ENCODE measurements around the gene HSD11B2. TPM values are rescaled to one million over a fixed set of nuclear protein-coding genes. Genes with fewer than 3 reads are reported as not detected.

The HSD11B2 gene
- total and polyA plus RNA-seq, 2 of the 8 experiments (the other 6 are each of a cell fraction or from before 2014, with no cell fraction given), result 28.7 to 32.9 TPM

GRCh38 chr16:67486805-67487204 lies 55.9 kb downstream of the HSD11B2 start:
- no peak overlapping the region for H2BK15ac ChIP-seq (ENCODE audit: low read length)
- H3K79me1 ChIP-seq (ENCODE audit: low read depth, low read length), result no peaks in the 10 kb centered on the region
- H2BK20ac ChIP-seq (ENCODE audit: low read length), result no peak overlapping the region
- H3K4me3 ChIP-seq (ENCODE audit: extremely low read depth in 1 of 4, insufficient read depth in 2 of 4, low read depth in 3 of 4, low read length in 4 of 4), result no peak overlapping the region
- no peak overlapping the region for H2AFZ ChIP-seq (ENCODE audit: low read length)
- peaks cover 5 to 7% of the 10 kb centered on the region in 2 experiments; a peak in 1 of 4 replicates for H3K9me3 ChIP-seq (ENCODE audit: insufficient read depth in 2 of 2, low read depth in 1 of 2, low read length in 1 of 2)
- H2BK5ac ChIP-seq (ENCODE audit: low read depth, low read length), result no peak overlapping the region
- no peak overlapping the region for H2BK120ac ChIP-seq (replicated peaks; ENCODE audit: low read depth, low read length)
- no peak overlapping the region; the same call in 1 of the 2 replicates for H4K8ac ChIP-seq (ENCODE audit: extremely low read depth, insufficient read depth, low read length)
- FAIRE-seq (no peak), DNase-seq (ENCODE audit: low read depth in 1 of 2, low spot score in 2 of 2) (no peak)
- H3K36me3 ChIP-seq (ENCODE audit: control insufficient read depth in 2 of 4, insufficient read depth in 4 of 4, low read length in 3 of 4), result no peaks in the 10 kb centered on the region; a peak in 1 of 8 replicates
- H4K20me1 ChIP-seq (replicated peaks in 1 of 2; ENCODE audit: control insufficient read depth in 1 of 2, insufficient read depth in 2 of 2, low read length in 2 of 2), result peaks cover 6 to 10% of the 10 kb centered on the region in 2 experiments
- no peak overlapping the region for H3K9ac ChIP-seq (replicated peaks in 1 of 4; ENCODE audit: extremely low read depth in 1 of 4, low read depth in 3 of 4, low read length in 3 of 4)
- no peak overlapping the region for H4K5ac ChIP-seq (ENCODE audit: insufficient read length, low read depth, low read length)
- ChIA-PET POLR2A (ENCODE audit: partially characterized antibody) (no interaction called here), CTCF (ENCODE audit: partially characterized antibody) (interaction anchor here (0.7 to 21.5 kb wide), 5 partner anchors 6 to 126 kb away, joined by 3 to 335 read pairs (median 74); no protein-coding TSS in a partner anchor)
- peaks cover 0 to 10% (median 6%) of the 10 kb centered on the region in 4 experiments; a peak in 6 of 7 replicates for H3K4me1 ChIP-seq (replicated peaks in 1 of 4; ENCODE audit: control insufficient read depth in 3 of 4, insufficient read depth in 4 of 4, low read length in 3 of 4)
- no peak overlapping the region for H3K27ac ChIP-seq (ENCODE audit: low read depth, low read length)
- H2BK12ac ChIP-seq (ENCODE audit: low read depth, low read length), result no peak overlapping the region
- H3K27me3 ChIP-seq (replicated peaks in 1 of 4; ENCODE audit: control insufficient read depth in 3 of 4, extremely low read depth in 1 of 4, insufficient read depth in 3 of 4, low read length in 3 of 4), result peaks cover 41 to 68% (median 58%) of the 10 kb centered on the region in 4 experiments
- no peak overlapping the region for H3K4me2 ChIP-seq (ENCODE audit: insufficient read depth in 1 of 2, low read depth in 2 of 2, low read length in 2 of 2)
- no peak overlapping the region for H2AK5ac ChIP-seq (ENCODE audit: low read depth, low read length)
- H3K23ac ChIP-seq (ENCODE audit: insufficient read length), result no peak overlapping the region
- no peaks in the 10 kb centered on the region for H3K23me2 ChIP-seq (ENCODE audit: low read depth, low read length)
- WGBS, 2 experiments (ENCODE audit: extremely low coverage in 1 of 2, insufficient coverage in 1 of 2, insufficient read length in 1 of 2, insufficient replicate concordance in 2 of 2, low coverage in 1 of 2, low lambda C conversion rate in 2 of 2, missing lambda C conversion rate in 1 of 2), result 100% methylated on average over 3 of the region's 3 CpGs; no CpG with 5 or more reads in 1 of the 2 experiments
- no peak overlapping the region for H3K18ac ChIP-seq (ENCODE audit: extremely low read depth, low read length)
- H4K91ac ChIP-seq (replicated peaks; ENCODE audit: insufficient read length, low read length), result no peak overlapping the region
- H3K14ac ChIP-seq (ENCODE audit: insufficient read length), result no peak overlapping the region
- no peaks in the 10 kb centered on the region for H3K79me2 ChIP-seq (ENCODE audit: control insufficient read depth in 1 of 2, insufficient read depth in 2 of 2, low read length in 2 of 2)
- no peak overlapping the region for H3K56ac ChIP-seq (replicated peaks; ENCODE audit: insufficient read length, low read depth, low read length)
- no peak overlapping the region for H3K4ac ChIP-seq (replicated peaks; ENCODE audit: insufficient read length, low read depth, low read length)
- TF ChIP-seq CHD1 (IDR thresholded peaks at IDR 0.05; ENCODE audit: low read depth, low read length), result no peak
- TF ChIP-seq RBBP5 (IDR thresholded peaks at IDR 0.05; ENCODE audit: borderline replicate concordance, low read depth, low read length), result no peak
- TF ChIP-seq GABPA (IDR thresholded peaks at IDR 0.05; ENCODE audit: borderline replicate concordance, insufficient read depth, low read length), result no peak
- no peak for TF ChIP-seq POU5F1 (IDR thresholded peaks at IDR 0.05; ENCODE audit: low read depth, low read length)
- no peak for TF ChIP-seq RXRA (IDR thresholded peaks at IDR 0.05; ENCODE audit: insufficient read depth, low read depth, low read length)
- TF ChIP-seq MAFK (IDR thresholded peaks at IDR 0.05; ENCODE audit: low read depth, low read length), result no peak
- TF ChIP-seq SP2 (IDR thresholded peaks at IDR 0.05; ENCODE audit: low read length), result no peak
